SK-N-SH treated with all-trans-retinoic acid at 6 μM for 48 hours (cell line): ENCODE results near the gene PSD.

Source experiments
- ATAC-seq: fragments of 200-7000 bp; cut with Tn5 transposase; 3 replicates; pipeline ENCODE4 v1.9.1; 2020; ENCODE audit warnings: mild to moderate bottlenecking, moderate library complexity
- ARNTL ChIP-seq: fragments of 450-650 bp; formaldehyde crosslinking; IDR thresholded peaks from 2 replicates; pipeline ENCODE4 v1.5.0; 2020; ENCODE audit warnings: low read depth, mild to moderate bottlenecking, moderate library complexity, borderline replicate concordance
- BACH2 ChIP-seq: fragments of 250-450 bp; sonication (Bioruptor Pico); IDR thresholded peaks from 2 replicates; pipeline ENCODE4 v1.9.0; 2021; ENCODE audit warnings: mild to moderate bottlenecking, borderline replicate concordance
- CREB5 ChIP-seq: fragments of 250-450 bp; sonication (Bioruptor Pico); IDR thresholded peaks from 2 replicates; pipeline ENCODE4 v1.5.1; 2020; ENCODE audit warnings: low read depth, mild to moderate bottlenecking, moderate library complexity
- CSRNP3 ChIP-seq: fragments of 250-450 bp; sonication (Bioruptor Pico); IDR thresholded peaks from 2 replicates; pipeline ENCODE4 v1.5.1; 2021; ENCODE audit warnings: mild to moderate bottlenecking, moderate library complexity
- ESRRG ChIP-seq: fragments of 250-450 bp; sonication (Bioruptor Pico); IDR thresholded peaks from 2 replicates; pipeline ENCODE4 v1.6.1; 2021; ENCODE audit warnings: mild to moderate bottlenecking
- GLIS3 ChIP-seq: fragments of 250-450 bp; sonication (Bioruptor Pico); IDR thresholded peaks from 2 replicates; pipeline ENCODE4 v1.5.0; 2020; ENCODE audit warnings: mild to moderate bottlenecking, moderate library complexity
- ISL1 ChIP-seq: fragments of 250-450 bp; sonication (Bioruptor Pico); IDR thresholded peaks from 2 replicates; pipeline ENCODE4 v2.1.2; 2022; ENCODE audit warnings: mild to moderate bottlenecking, moderate library complexity
- OSR1 ChIP-seq: fragments of 250-450 bp; sonication (Bioruptor Pico); IDR thresholded peaks from 2 replicates; pipeline ENCODE4 v1.8.0; 2022; ENCODE audit warnings: moderate library complexity, mild to moderate bottlenecking, inconsistent platforms
- PATZ1 ChIP-seq: fragments of 250-450 bp; sonication (Bioruptor Pico); IDR thresholded peaks from 2 replicates; pipeline ENCODE4 v1.8.0; 2020; ENCODE audit warnings: mild to moderate bottlenecking, moderate library complexity, borderline replicate concordance
- POU6F1 ChIP-seq: fragments of 250-450 bp; sonication (Bioruptor Pico); IDR thresholded peaks from 2 replicates; pipeline ENCODE4 v1.8.0; 2021; ENCODE audit warnings: low read depth, mild to moderate bottlenecking, moderate library complexity, borderline replicate concordance
- RARB ChIP-seq: fragments of 250-450 bp; sonication (Bioruptor Pico); IDR thresholded peaks from 2 replicates; pipeline ENCODE4 v1.8.0; 2021; ENCODE audit warnings: mild to moderate bottlenecking, moderate library complexity
- TCF4 ChIP-seq: fragments of 250-450 bp; sonication (Bioruptor Pico); IDR thresholded peaks from 2 replicates; pipeline ENCODE4 v1.8.0; 2021; ENCODE audit warnings: mild to moderate bottlenecking, moderate library complexity, borderline replicate concordance
- TOX ChIP-seq: fragments of 250-450 bp; sonication (Bioruptor Pico); IDR thresholded peaks from 2 replicates; pipeline ENCODE4 v1.8.0; 2021; ENCODE audit warnings: mild to moderate bottlenecking, moderate library complexity, borderline replicate concordance
- TSHZ2 ChIP-seq: fragments of 250-450 bp; sonication (Bioruptor Pico); IDR thresholded peaks from 2 replicates; pipeline ENCODE4 v1.5.0; 2020; ENCODE audit warnings: mild to moderate bottlenecking, moderate library complexity
- ZC3H10 ChIP-seq: fragments of 250-450 bp; sonication (Bioruptor Pico); IDR thresholded peaks from 2 replicates; pipeline ENCODE4 v1.5.1; 2021; ENCODE audit warnings: mild to moderate bottlenecking, moderate library complexity
- ZFP30 ChIP-seq: fragments of 450-650 bp; formaldehyde crosslinking; IDR thresholded peaks from 2 replicates; pipeline ENCODE4 v1.5.0; 2022; ENCODE audit warnings: mild to moderate bottlenecking, moderate library complexity
- ZNF565 ChIP-seq: fragments of 450-650 bp; formaldehyde crosslinking; conservative IDR thresholded peaks from 2 replicates; pipeline ENCODE4 v1.5.0; 2020; ENCODE audit warnings: low read depth, mild to moderate bottlenecking, moderate library complexity
- ZNF70 ChIP-seq: fragments of 450-650 bp; formaldehyde crosslinking; IDR thresholded peaks from 2 replicates; pipeline ENCODE4 v1.5.0; 2020; ENCODE audit warnings: mild to moderate bottlenecking, moderate library complexity
- ZNF8 ChIP-seq: fragments of 450-650 bp; formaldehyde crosslinking; IDR thresholded peaks from 2 replicates; pipeline ENCODE4 v1.5.0; 2020; ENCODE audit warnings: mild to moderate bottlenecking, moderate library complexity

PSD gene

GRCh38 chr10:102467318-102467717, 48.7 kb upstream of the PSD start:
- no peak for ATAC-seq

GRCh38 chr10:102465466-102465865, 46.9 kb upstream of the PSD start:
- TF ChIP-seq RARB (no peak), ZC3H10 (no peak), PATZ1 (CRISPR knock-in tag) (no peak), ZNF8 (CRISPR knock-in tag) (no peak)
- no peak for ATAC-seq

More at GRCh38 chr10:102467318-102467717, 48.7 kb upstream of the PSD start:
- TF ChIP-seq ISL1 = no peak
- no peak for TF ChIP-seq GLIS3
- no peak for TF ChIP-seq CREB5 (CRISPR knock-in tag)
- TF ChIP-seq PATZ1 (CRISPR knock-in tag) = no peak
- TF ChIP-seq OSR1 (CRISPR knock-in tag) = no peak
- TF ChIP-seq CSRNP3 (CRISPR knock-in tag) = no peak

- TF ChIP-seq OSR1 (CRISPR knock-in tag) (no peak), ZNF70 (CRISPR knock-in tag) (no peak), ZNF8 (CRISPR knock-in tag) (no peak), ARNTL (CRISPR knock-in tag) (no peak), POU6F1 (CRISPR knock-in tag) (no peak), TSHZ2 (CRISPR knock-in tag) (no peak), TCF4 (CRISPR knock-in tag) (no peak), ZNF565 (CRISPR knock-in tag) (no peak), TOX (no peak), GLIS3 (no peak), CREB5 (CRISPR knock-in tag) (no peak), PATZ1 (CRISPR knock-in tag) (no peak), ISL1 (no peak), ESRRG (CRISPR knock-in tag) (no peak), ZFP30 (CRISPR knock-in tag) (no peak), BACH2 (CRISPR knock-in tag) (no peak), RARB (no peak)
- no peak for ATAC-seq
Observed at GRCh38 chr10:102463983-102464382, 45.4 kb upstream of the PSD start.
